GM06990 (cell line): ENCODE data around the gene PCBP4.

ENCODE experiments used
- DNase-seq: peaks from one replicate; pipeline ENCODE4 v3.0.0-alpha.2; 2011; ENCODE audit not compliant: insufficient read length; ENCODE audit errors: extremely low read depth
- H3K27me3 ChIP-seq: replicated peaks from 2 replicates; pipeline ENCODE4 v1.6.0; 2011; ENCODE audit warnings: low read length; ENCODE audit not compliant: control insufficient read depth, insufficient read depth
- H3K36me3 ChIP-seq: 2 replicates; pipeline ENCODE4 v1.5.1; 2011; ENCODE audit warnings: low read length; ENCODE audit not compliant: control insufficient read depth, insufficient read depth
- H3K4me3 ChIP-seq: replicated peaks from 2 replicates; pipeline ENCODE4 v1.5.1; 2011; ENCODE audit warnings: low read depth, mild to moderate bottlenecking, control low read depth, low read length
- CTCF ChIP-seq: IDR thresholded peaks from 2 replicates; pipeline ENCODE4 v1.5.1; 2011; ENCODE audit warnings: low read length, control low read depth, mild to moderate bottlenecking, inconsistent platforms; ENCODE audit not compliant: insufficient read depth, poor library complexity, severe bottlenecking

Gene PCBP4

GRCh38 chr3:51916418-51916817 is 50.8 kb downstream of the PCBP4 start:
- DNase-seq: no peak
- H3K4me3 ChIP-seq: no peak overlapping the region

DNA sequence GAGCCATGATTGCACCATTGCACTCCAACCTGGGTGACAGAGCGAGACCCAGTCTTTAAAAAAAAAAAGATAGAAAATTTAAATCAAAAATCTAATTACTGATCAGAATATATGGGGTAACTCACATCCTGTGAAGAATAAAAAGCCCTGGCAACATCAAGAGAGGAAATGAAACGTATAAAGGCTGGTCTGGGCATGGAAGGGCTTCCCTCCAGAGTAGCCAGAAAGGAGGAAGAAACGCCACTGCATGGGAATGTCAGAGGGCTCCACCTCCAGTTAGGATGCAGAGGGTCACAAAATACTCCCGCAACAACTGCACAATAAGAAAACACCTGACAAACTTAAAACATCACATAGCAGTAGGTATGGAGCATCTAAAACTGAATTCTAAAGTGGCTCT is 59.2 kb downstream of the PCBP4 start:
- no peak overlapping the region for H3K4me3 ChIP-seq

More at GRCh38 chr3:51916418-51916817, 50.8 kb downstream of the PCBP4 start:
- Histone ChIP-seq H3K36me3 (no peaks in the 10 kb centered on the region), H3K27me3 (no peaks in the 10 kb centered on the region)
- no peak for TF ChIP-seq CTCF

More for the DNA sequence above, 59.2 kb downstream of the PCBP4 start:
- Histone ChIP-seq H3K27me3 (no peaks in the 10 kb centered on the region; the same call in 1 of the 2 replicates), H3K36me3 (no peaks in the 10 kb centered on the region)
- TF ChIP-seq CTCF: no peak
- no peak for DNase-seq
